Thyroid gland (tissue), 4 donors: ENCODE measurements around the gene RSBN1. TPM values are rescaled to one million over a fixed set of nuclear protein-coding genes. Genes with fewer than 3 reads are reported as not detected.

Source experiments
- DNase-seq, 2 donors: peaks; one replicate each; pipeline ENCODE4 v3.0.0-alpha.2; 2019
- H3K27ac ChIP-seq, 3 donors: fragments of 200-600 bp; sonication (generic); 1 replicate in 2 of 3; 2 replicates in 1 of 3; pipeline ENCODE4 v1.5.1; 2016 to 2019; ENCODE audit warnings: mild to moderate bottlenecking in 1 of 3, moderate library complexity in 1 of 3
- H3K27me3 ChIP-seq: fragments of 200-600 bp; sonication (generic); one replicate; pipeline ENCODE4 v1.5.1; 2019
- H3K36me3 ChIP-seq, 2 donors: fragments of 200-600 bp; sonication (generic); one replicate each; pipeline ENCODE4 v1.5.1; 2016 to 2019
- H3K4me1 ChIP-seq, 2 donors: fragments of 200-600 bp; sonication (generic); one replicate each; pipeline ENCODE4 v1.5.1; 2017 to 2019
- H3K4me3 ChIP-seq, 3 donors: fragments of 200-600 bp; sonication (generic); replicated peaks in 1 of 3; 1 replicate in 2 of 3; 2 replicates in 1 of 3; pipeline ENCODE4 v1.5.1; 2016; ENCODE audit warnings: mild to moderate bottlenecking in 1 of 3
- H3K9me3 ChIP-seq: fragments of 200-600 bp; sonication (generic); one replicate; pipeline ENCODE4 v1.5.1; 2017
- CTCF ChIP-seq, 6 experiments: fragments of 200-600 bp in 3 of 6; fragments of 450-650 bp in 3 of 6; sonication (generic) in 3 of 6; IDR thresholded peaks; one replicate each; pipeline ENCODE4 v1.5.1; 2016 to 2019; ENCODE audit warnings: antibody characterized with exemption in 6 of 6, mild to moderate bottlenecking in 2 of 6, inconsistent platforms in 1 of 6, moderate library complexity in 1 of 6
- POLR2A ChIP-seq, 2 donors: fragments of 450-650 bp; IDR thresholded peaks; one replicate each; pipeline ENCODE4 v1.6.1; 2017; ENCODE audit warnings: antibody characterized with exemption in 2 of 2, mild to moderate bottlenecking in 2 of 2, moderate library complexity in 1 of 2
- WGBS, 2 donors: methylation state at CpG; one replicate each; pipeline ENCODE4 v1.1.5; 2017; 5-methylcytosine and 5-hydroxymethylcytosine counted together
- intact Hi-C: fragments of 100-400 bp; cut with DNase I; formaldehyde crosslinking; loops from one replicate; pipeline ENCODE4 v1.15.1; 2023
- total RNA-seq, 4 donors: library from RNA; depleted of rRNA; stranded (reverse); fragments of >200 nt; gene quantifications; one replicate each; pipeline ENCODE4 v1.2.3, GENCODE V29; 2016

The RSBN1 gene
- total RNA-seq, 4 donors from 2014 or later, result 23.7 to 31.5 (median 26.8) TPM

GRCh38 chr1:113805639-113806038 is 6.6 kb downstream of the RSBN1 start:
- intact Hi-C loops, result no loop called here
- Histone ChIP-seq H3K27ac (no peak overlapping the region), H3K27me3 (no peaks in the 10 kb centered on the region), H3K4me1 (peaks cover 12 to 21% of the 10 kb centered on the region in 2 donors), H3K9me3 (no peaks in the 10 kb centered on the region), H3K4me3 (no peak overlapping the region), H3K36me3 (no peaks in the 10 kb centered on the region)
- 92 to 93% methylated on average over 4 of the region's 4 CpGs for WGBS, 2 donors
- DNase-seq, result no peak
- TF ChIP-seq CTCF (IDR thresholded peaks at IDR 0.05), result no peak
- TF ChIP-seq POLR2A (IDR thresholded peaks at IDR 0.05), result no peak

- no peak for DNase-seq
- Histone ChIP-seq H3K4me3 (no peak overlapping the region), H3K27me3 (no peaks in the 10 kb centered on the region), H3K4me1 (peaks cover 16 to 21% of the 10 kb centered on the region in 2 donors), H3K36me3 (no peaks in the 10 kb centered on the region), H3K9me3 (no peaks in the 10 kb centered on the region), H3K27ac (no peak overlapping the region)
- WGBS, 2 donors, result 95 to 96% methylated on average over 6 of the region's 6 CpGs
- no peak for TF ChIP-seq POLR2A (IDR thresholded peaks at IDR 0.05)
- intact Hi-C loops, result no loop called here
Observed at GRCh38 chr1:113805256-113805531, 7.1 kb downstream of the RSBN1 start.

- H3K4me1 ChIP-seq, result peaks cover 15 to 20% of the 10 kb centered on the region in 2 donors
- no peak for TF ChIP-seq CTCF (IDR thresholded peaks at IDR 0.05)
- no peak for TF ChIP-seq POLR2A (IDR thresholded peaks at IDR 0.05)
- DNase-seq, result no peak
- no peaks in the 10 kb centered on the region for H3K9me3 ChIP-seq
- no peak overlapping the region for H3K4me3 ChIP-seq
- H3K27ac ChIP-seq, result no peak overlapping the region
- no peaks in the 10 kb centered on the region for H3K36me3 ChIP-seq
- intact Hi-C loops, result no loop called here
- H3K27me3 ChIP-seq, result no peaks in the 10 kb centered on the region
- WGBS, 2 donors, result 77 to 82% methylated on average over 8 of the region's 8 CpGs
Observed at GRCh38 chr1:113804421-113805255, 7.6 kb downstream of the RSBN1 start.

- Histone ChIP-seq H3K27ac (no peak overlapping the region), H3K27me3 (no peaks in the 10 kb centered on the region), H3K9me3 (no peaks in the 10 kb centered on the region), H3K4me1 (peaks cover 9 to 11% of the 10 kb centered on the region in 2 donors), H3K36me3 (no peaks in the 10 kb centered on the region), H3K4me3 (no peak overlapping the region)
- DNase-seq, result no peak
- 97% methylated on average over 3 of the region's 3 CpGs for WGBS, 2 donors
- no peak for TF ChIP-seq CTCF (IDR thresholded peaks at IDR 0.05)
- no peak for TF ChIP-seq POLR2A (IDR thresholded peaks at IDR 0.05)
- intact Hi-C loops, result no loop called here
Observed at GRCh38 chr1:113802367-113803007, 9.8 kb downstream of the RSBN1 start.

GRCh38 chr1:113800487-113800886 is 11.8 kb downstream of the RSBN1 start:
- no peak for DNase-seq
- no peaks in the 10 kb centered on the region for H3K27me3 ChIP-seq
- WGBS, 2 donors, result 68% methylated on average over 3 of the region's 3 CpGs
- TF ChIP-seq POLR2A (IDR thresholded peaks at IDR 0.05) (no peak), CTCF (IDR thresholded peaks at IDR 0.05) (no peak)
- H3K9me3 ChIP-seq, result no peaks in the 10 kb centered on the region
- H3K4me1 ChIP-seq, result peaks cover 9 to 11% of the 10 kb centered on the region in 2 donors
- H3K27ac ChIP-seq, result no peak overlapping the region
- intact Hi-C loops, result no loop called here
- no peak overlapping the region for H3K4me3 ChIP-seq
- peaks cover 0 to 7% of the 10 kb centered on the region in 2 donors for H3K36me3 ChIP-seq
